T-cell (primary cell): Measurements from ENCODE around the gene GALNT6. TPM values are rescaled to one million over a fixed set of nuclear protein-coding genes. Genes with fewer than 3 reads are reported as not detected.

Source experiments
- ATAC-seq, 4 experiments: fragments of 200-7000 bp in 3 of 4; fragments of 150-1000 bp in 1 of 4; cut with Tn5 transposase; replicated peaks in 1 of 4; 1 replicate in 3 of 4; 2 replicates in 1 of 4; pipeline ENCODE4 v1.10.0; 2021; ENCODE audit warnings: moderate library complexity in 3 of 4, mild to moderate bottlenecking in 2 of 4, moderate number of reproducible peaks in 1 of 4
- CTCF ChIA-PET, 2 donors: fragments of 300-600 bp; sonication (Branson Sonifier 250); formaldehyde crosslinking; loops; one replicate each; lab custom pipeline; 2022; ENCODE audit warnings: antibody characterized with exemption in 2 of 2; lab: Charles Lee
- POLR2A ChIA-PET, 2 donors: fragments of 300-600 bp; sonication (Branson Sonifier 250); formaldehyde crosslinking; loops; one replicate each; lab custom pipeline; 2022; ENCODE audit warnings: antibody characterized with exemption in 2 of 2; lab: Charles Lee
- DNase-seq, 35 experiments: peaks; one replicate each; pipeline versions ENCODE4 v3.0.0 to v3.0.0-alpha.2; 2013 to 2023
- H3K27ac ChIP-seq: one replicate; pipeline ENCODE4 v1.5.1; 2013; ENCODE audit warnings: low read length
- H3K27me3 ChIP-seq, 2 experiments: replicated peaks in 1 of 2; 1 replicate in 1 of 2; 2 replicates in 1 of 2; pipeline versions ENCODE4 v1.6.1 to v1.7.0; 2013; ENCODE audit warnings: low read length in 1 of 2, mixed read lengths in 1 of 2; ENCODE audit not compliant: control insufficient read depth in 2 of 2, insufficient read depth in 2 of 2; ENCODE audit errors: extremely low read depth in 1 of 2
- H3K36me3 ChIP-seq, 2 donors: 1 replicate in 1 of 2; 2 replicates in 1 of 2; pipeline versions ENCODE4 v1.6.1 to v1.7.0; 2013; ENCODE audit warnings: low read length in 1 of 2; ENCODE audit not compliant: control insufficient read depth in 2 of 2, insufficient read depth in 1 of 2; ENCODE audit errors: extremely low read depth in 1 of 2
- H3K4me1 ChIP-seq, 2 experiments: 1 replicate in 1 of 2; 2 replicates in 1 of 2; pipeline versions ENCODE4 v1.6.1 to v1.7.0; 2013; ENCODE audit warnings: low read length in 2 of 2, mixed read lengths in 1 of 2; ENCODE audit not compliant: insufficient read depth in 2 of 2, control insufficient read depth in 1 of 2; ENCODE audit errors: extremely low read depth in 1 of 2
- H3K4me3 ChIP-seq, 2 donors: 1 replicate in 1 of 2; 2 replicates in 1 of 2; pipeline versions ENCODE4 v1.5.1 to v1.7.0; 2013; ENCODE audit warnings: mild to moderate bottlenecking in 2 of 2, low read length in 1 of 2, moderate library complexity in 1 of 2; ENCODE audit not compliant: control insufficient read depth in 1 of 2; ENCODE audit errors: extremely low read depth in 1 of 2
- H3K9me3 ChIP-seq: 2 replicates; pipeline ENCODE4 v1.7.0; 2013
- H3K27ac Mint-ChIP-seq, 2 donors: one replicate each; pipeline ENCODE4 v1.8.0; 2020 to 2021; ENCODE audit warnings: mild to moderate bottlenecking in 2 of 2, mixed read lengths in 2 of 2
- H3K27me3 Mint-ChIP-seq, 2 donors: one replicate each; pipeline ENCODE4 v1.8.0; 2021 to 2022; ENCODE audit warnings: mixed read lengths in 2 of 2
- H3K36me3 Mint-ChIP-seq: one replicate; pipeline ENCODE4 v1.8.0; 2021; ENCODE audit warnings: mixed read lengths
- H3K4me1 Mint-ChIP-seq, 3 donors: one replicate each; pipeline ENCODE4 v1.8.0; 2020 to 2022; ENCODE audit warnings: mixed read lengths in 3 of 3, mild to moderate bottlenecking in 1 of 3
- H3K4me3 Mint-ChIP-seq, 3 donors: one replicate each; pipeline ENCODE4 v1.8.0; 2020 to 2022; ENCODE audit warnings: mild to moderate bottlenecking in 3 of 3, mixed read lengths in 3 of 3, moderate library complexity in 3 of 3
- H3K9me3 Mint-ChIP-seq, 3 donors: one replicate each; pipeline ENCODE4 v1.8.0; 2020 to 2022; ENCODE audit warnings: mixed read lengths in 3 of 3
- whole genome bisulfite sequencing: methylation state at CpG from one replicate; pipeline ENCODE4 v1.1.5; 2013; ENCODE audit warnings: missing lambda C conversion rate; ENCODE audit not compliant: insufficient coverage; 5-methylcytosine and 5-hydroxymethylcytosine counted together
- total RNA-seq, 35 experiments: library from RNA in 6 of 35; stranded (reverse) in 6 of 35; fragments of 120-200 nt in 1 of 35; gene quantifications; one replicate each; pipeline versions ENCODE4 v1.2.1 to v1.2.4 and lab custom pipeline; 2013 to 2026

The GALNT6 gene
- total RNA-seq, 5 donors from 2014 or later (not counting 1 experiment from before 2014, with no cell fraction given): 5.3 to 19.6 (median 7.9) TPM

DNA sequence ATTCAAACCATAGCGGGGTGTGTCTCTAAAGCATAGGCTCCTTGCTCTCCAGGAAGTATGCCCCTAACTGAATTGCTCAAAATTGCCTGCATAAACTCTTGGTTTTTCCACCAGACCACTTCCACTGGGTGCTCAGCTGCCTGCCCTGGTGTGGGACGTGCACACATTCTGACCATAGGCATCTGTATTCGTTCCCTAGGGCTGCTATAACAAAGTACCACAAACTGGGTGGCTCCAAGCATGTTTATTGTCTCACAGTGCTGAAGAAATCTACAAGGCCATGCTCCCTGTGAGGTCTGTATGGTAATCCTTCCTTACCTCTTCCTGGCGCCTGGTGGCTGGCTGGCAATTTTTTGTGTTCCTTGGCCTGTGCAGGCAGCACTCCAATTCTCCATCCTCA, 16.4 kb upstream of the GALNT6 start:
- no peak for DNase-seq
- no peaks in the 10 kb centered on the region for H3K36me3 ChIP-seq
- no peak overlapping the region for H3K4me3 ChIP-seq
- H3K9me3 ChIP-seq: no peaks in the 10 kb centered on the region
- H3K27me3 ChIP-seq: no peaks in the 10 kb centered on the region
- H3K27ac Mint-ChIP-seq: no peak overlapping the region
- no peak overlapping the region for H3K27ac ChIP-seq
- no peaks in the 10 kb centered on the region for H3K27me3 Mint-ChIP-seq
- ChIA-PET CTCF (no interaction called here), POLR2A (no interaction called here)
- H3K4me3 Mint-ChIP-seq: no peak overlapping the region
- no peaks in the 10 kb centered on the region for H3K9me3 Mint-ChIP-seq
- 80% methylated on average over 3 of the region's 4 CpGs for WGBS
- H3K4me1 ChIP-seq: peaks cover 2% of the 10 kb centered on the region in 2 experiments
- H3K36me3 Mint-ChIP-seq: no peaks in the 10 kb centered on the region
- H3K4me1 Mint-ChIP-seq: peaks cover 0 to 9% (median 1%) of the 10 kb centered on the region in 3 donors
- no peak for ATAC-seq

DNA sequence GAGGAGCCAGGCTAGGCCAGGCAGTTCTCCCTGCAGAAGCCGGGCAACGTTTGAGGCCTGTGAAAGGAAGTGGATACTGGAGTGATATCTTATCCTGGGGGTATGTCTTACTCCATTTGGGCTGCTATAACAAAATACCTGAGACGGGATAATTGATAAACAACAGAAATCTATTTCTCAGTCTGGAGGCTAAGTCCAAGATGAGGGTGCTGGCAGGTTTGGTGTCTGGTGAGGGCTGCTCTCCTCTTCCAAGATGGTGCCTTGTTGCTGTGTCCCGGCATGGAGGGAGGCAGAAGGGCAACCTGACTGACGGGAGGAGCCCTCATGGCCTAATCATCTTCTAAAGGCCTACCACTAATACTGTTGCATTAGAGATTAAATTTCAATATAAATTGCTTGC, 15.7 kb upstream of the GALNT6 start:
- ChIA-PET CTCF (no interaction called here), POLR2A (no interaction called here)
- no peak for DNase-seq
- Histone ChIP-seq H3K4me3 (no peak overlapping the region), H3K27me3 (no peaks in the 10 kb centered on the region), H3K36me3 (no peaks in the 10 kb centered on the region), H3K27ac (no peak overlapping the region), H3K9me3 (no peaks in the 10 kb centered on the region), H3K4me1 (peaks cover 2% of the 10 kb centered on the region in 2 experiments)
- 90% methylated on average over 2 of the region's 5 CpGs for WGBS
- peaks cover 0 to 9% (median 1%) of the 10 kb centered on the region in 3 donors for H3K4me1 Mint-ChIP-seq
- no peak overlapping the region for H3K4me3 Mint-ChIP-seq
- H3K27me3 Mint-ChIP-seq: peaks cover 0 to 1% of the 10 kb centered on the region in 2 donors
- ATAC-seq: no peak
- H3K36me3 Mint-ChIP-seq: no peaks in the 10 kb centered on the region
- H3K9me3 Mint-ChIP-seq: no peaks in the 10 kb centered on the region
- no peak overlapping the region for H3K27ac Mint-ChIP-seq

DNA sequence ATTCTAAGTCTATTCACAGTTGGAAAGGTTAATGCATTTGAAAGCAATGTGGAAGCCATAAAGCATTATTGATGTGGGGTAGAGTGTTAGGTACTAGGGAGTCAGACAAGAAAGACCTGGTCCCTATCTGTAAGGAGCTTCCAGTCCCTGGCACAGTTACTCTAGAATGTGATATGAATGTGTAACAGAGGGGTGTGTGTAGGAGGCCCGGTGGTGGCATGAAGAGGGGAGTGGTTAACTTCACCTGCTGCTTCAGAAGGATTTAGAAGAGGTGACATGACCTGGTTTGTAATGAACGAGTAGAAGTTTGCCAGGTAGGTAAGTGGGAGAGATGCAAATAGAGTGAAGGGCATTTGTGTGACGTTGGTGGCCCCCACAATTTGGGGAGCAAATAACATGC, 15.1 kb upstream of the GALNT6 start:
- ChIA-PET CTCF (no interaction called here), POLR2A (no interaction called here)
- no peak overlapping the region for H3K4me3 Mint-ChIP-seq
- peaks cover 0 to 9% (median 1%) of the 10 kb centered on the region in 3 donors for H3K4me1 Mint-ChIP-seq
- no peaks in the 10 kb centered on the region for H3K9me3 Mint-ChIP-seq
- H3K36me3 Mint-ChIP-seq: no peaks in the 10 kb centered on the region
- DNase-seq (no peak), ATAC-seq (no peak)
- peaks cover 0 to 3% of the 10 kb centered on the region in 2 donors for H3K27me3 Mint-ChIP-seq
- WGBS: 65% methylated on average over 3 of the region's 3 CpGs
- H3K27ac Mint-ChIP-seq: no peak overlapping the region
- Histone ChIP-seq H3K9me3 (no peaks in the 10 kb centered on the region), H3K27me3 (no peaks in the 10 kb centered on the region), H3K27ac (no peak overlapping the region), H3K4me1 (peaks cover 2% of the 10 kb centered on the region in 2 experiments), H3K4me3 (no peak overlapping the region), H3K36me3 (no peaks in the 10 kb centered on the region)

DNA sequence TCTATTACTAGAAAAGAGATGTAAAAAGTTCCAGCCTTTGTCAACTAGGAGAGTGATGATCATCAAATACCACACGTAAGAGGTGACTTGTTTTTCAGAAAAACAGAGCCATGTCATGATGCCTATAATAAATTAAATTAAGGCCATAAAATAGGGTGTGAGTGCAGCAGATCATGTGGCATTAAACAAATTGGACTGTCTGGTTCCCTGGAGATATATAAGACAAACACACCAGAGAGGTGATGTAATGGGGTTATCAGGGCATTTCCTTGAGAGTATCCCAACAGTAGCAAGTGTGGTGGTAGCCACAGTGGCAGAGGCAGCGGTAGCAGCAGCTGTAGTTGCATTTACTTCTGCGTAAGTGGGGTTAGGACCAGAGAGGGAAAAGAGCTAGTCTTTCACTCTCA, 14.6 kb upstream of the GALNT6 start:
- CTCF ChIA-PET: no interaction called here
- H3K27ac Mint-ChIP-seq: no peak overlapping the region
- POLR2A ChIA-PET: no interaction called here

DNA sequence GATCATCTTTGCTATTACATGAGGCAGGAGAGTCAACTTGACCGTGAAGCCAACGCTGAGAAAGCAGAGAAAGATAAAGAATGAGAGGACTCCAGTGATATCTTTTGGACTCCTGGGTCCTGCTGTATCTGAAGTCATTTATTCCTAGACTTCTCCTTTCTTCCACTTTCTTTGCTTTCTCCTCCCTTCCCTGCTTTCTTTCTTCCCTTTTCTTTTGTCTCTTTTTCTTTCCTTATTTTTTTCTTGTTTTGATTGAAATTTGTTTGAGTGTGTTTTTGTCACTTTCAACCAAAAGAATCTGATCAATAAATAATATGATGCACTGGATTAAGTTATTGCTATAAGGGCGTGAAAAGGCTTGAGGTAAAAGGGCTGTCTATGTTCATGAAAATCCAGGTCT, 13.4 kb upstream of the GALNT6 start:
- peaks cover 0 to 3% of the 10 kb centered on the region in 2 donors for H3K27me3 Mint-ChIP-seq
- WGBS: 89% methylated on average over 2 of the region's 3 CpGs
- no peak overlapping the region for H3K4me3 ChIP-seq
- no peak overlapping the region for H3K27ac ChIP-seq
- peaks cover 0 to 9% (median 1%) of the 10 kb centered on the region in 3 donors for H3K4me1 Mint-ChIP-seq
- H3K4me1 ChIP-seq: peaks cover 2% of the 10 kb centered on the region in 2 experiments
- no peak overlapping the region for H3K4me3 Mint-ChIP-seq
- no peak for DNase-seq
- H3K9me3 Mint-ChIP-seq: no peaks in the 10 kb centered on the region
- no peaks in the 10 kb centered on the region for H3K36me3 Mint-ChIP-seq
- H3K9me3 ChIP-seq: no peaks in the 10 kb centered on the region
- POLR2A ChIA-PET: no interaction called here
- H3K36me3 ChIP-seq: no peaks in the 10 kb centered on the region
- no peak overlapping the region for H3K27ac Mint-ChIP-seq
- H3K27me3 ChIP-seq: peaks cover 0 to 5% of the 10 kb centered on the region in 2 experiments
- ATAC-seq: no peak
- CTCF ChIA-PET: no interaction called here

More for the DNA sequence above, 14.6 kb upstream of the GALNT6 start:
- Mint-ChIP-seq H3K9me3 (no peaks in the 10 kb centered on the region), H3K36me3 (no peaks in the 10 kb centered on the region), H3K27me3 (peaks cover 0 to 3% of the 10 kb centered on the region in 2 donors), H3K4me1 (peaks cover 0 to 9% (median 1%) of the 10 kb centered on the region in 3 donors), H3K4me3 (no peak overlapping the region)
- no peak overlapping the region for H3K27ac ChIP-seq
- peaks cover 0 to 5% of the 10 kb centered on the region in 2 experiments for H3K27me3 ChIP-seq
- 100% methylated on average over 2 of the region's 3 CpGs for WGBS
- H3K4me3 ChIP-seq: no peak overlapping the region
- peaks cover 2% of the 10 kb centered on the region in 2 experiments for H3K4me1 ChIP-seq
- H3K36me3 ChIP-seq: no peaks in the 10 kb centered on the region
- no peaks in the 10 kb centered on the region for H3K9me3 ChIP-seq
- DNase-seq: no peak
- no peak for ATAC-seq

DNA sequence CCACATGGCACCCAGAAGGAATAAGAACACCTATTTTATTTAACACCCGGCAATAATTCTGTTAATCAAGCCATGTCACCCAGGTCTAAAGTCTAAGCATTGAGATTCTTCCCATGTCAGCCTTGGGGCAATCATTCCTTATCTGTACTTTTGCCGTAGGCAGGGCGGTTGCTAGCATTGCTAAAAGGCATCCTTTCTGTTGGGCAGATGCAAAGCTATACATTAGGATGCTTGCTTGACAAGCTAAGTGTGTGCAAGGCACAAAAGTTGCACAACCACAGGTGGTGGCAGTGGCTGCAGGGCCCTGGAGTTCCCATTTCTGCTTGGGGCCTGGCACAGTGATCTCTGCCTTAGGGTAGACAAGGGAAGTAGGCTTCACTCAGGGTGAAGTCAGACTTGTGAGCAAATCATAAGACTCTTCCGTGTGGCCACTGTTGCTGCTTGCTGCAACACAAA, 12.5 kb upstream of the GALNT6 start:
- DNase-seq (peak in 1 of 35 experiments; percentile 27), ATAC-seq (no peak)
- H3K4me3 Mint-ChIP-seq: no peak overlapping the region
- ChIA-PET CTCF (no interaction called here), POLR2A (no interaction called here)
- Histone ChIP-seq H3K4me1 (peaks cover 2% of the 10 kb centered on the region in 2 experiments), H3K27me3 (peaks cover 0 to 5% of the 10 kb centered on the region in 2 experiments), H3K4me3 (no peak overlapping the region), H3K27ac (no peak overlapping the region), H3K9me3 (no peaks in the 10 kb centered on the region), H3K36me3 (no peaks in the 10 kb centered on the region)
- peaks cover 0 to 9% (median 1%) of the 10 kb centered on the region in 3 donors for H3K4me1 Mint-ChIP-seq
- no peaks in the 10 kb centered on the region for H3K9me3 Mint-ChIP-seq
- H3K36me3 Mint-ChIP-seq: no peaks in the 10 kb centered on the region
- 98% methylated on average over 4 of the region's 4 CpGs for WGBS
- peaks cover 0 to 3% of the 10 kb centered on the region in 2 donors for H3K27me3 Mint-ChIP-seq
- no peak overlapping the region for H3K27ac Mint-ChIP-seq
